ENCODE results near the gene C22orf23. TPM values are rescaled to one million over a fixed set of nuclear protein-coding genes. Genes with fewer than 3 reads are reported as not detected.

The C22orf23 gene
- total RNA-seq, 1 donor from 2014 or later, result not detected

Other genes starting within 250 kb of the C22orf23 start
- gene GCAT, start 145.7 kb downstream of the C22orf23 start, total RNA-seq, result 28.5 and 28.9 TPM in 2 replicates
- 0.24 TPM in 1 of 2 replicates, not detected in the other for gene GALR3, start 130.2 kb downstream of the C22orf23 start, total RNA-seq
- gene ANKRD54, start 109.3 kb downstream of the C22orf23 start, total RNA-seq, result 29.9 and 30.1 TPM in 2 replicates
- 433 and 441 TPM in 2 replicates for gene EIF3L, start 104.2 kb downstream of the C22orf23 start, total RNA-seq
- 27.3 and 31.1 TPM in 2 replicates for gene MICALL1, start 47.3 kb downstream of the C22orf23 start, total RNA-seq
- 102 and 120 TPM in 2 replicates for gene POLR2F, start 98 bp upstream of the C22orf23 start, total RNA-seq
- gene SOX10, start 31.0 kb upstream of the C22orf23 start, total RNA-seq, result not detected in 2 replicates
- gene PICK1, start 103.8 kb upstream of the C22orf23 start, total RNA-seq, result 12.0 and 14.8 TPM in 2 replicates
- gene SLC16A8, start 130.6 kb upstream of the C22orf23 start, total RNA-seq, result 0.34 TPM in 1 of 2 replicates, not detected in the other
- gene BAIAP2L2, start 157.1 kb upstream of the C22orf23 start, total RNA-seq, result 0.29 and 0.32 TPM in 2 replicates
- gene PLA2G6, start 228.2 kb upstream of the C22orf23 start, total RNA-seq, result 34.8 and 34.9 TPM in 2 replicates
- gene MAFF, start 248.4 kb upstream of the C22orf23 start, total RNA-seq, result 12.3 and 12.5 TPM in 2 replicates

All from activated T-helper 1 cell treated with anti-CD3 and anti-CD28 coated beads, Interleukin-12 subunit alpha, Interleukin-12 subunit beta, Interleukin-2, Interleukin-4 antibody, amounts not matched to agents 30 ng/mL and 10 ng/mL and 1 ng/mL, durations not matched to agents 14 hours and 24 hours and 36 hours (primary cell).